Mammary epithelial cell (primary cell): ENCODE results near the gene MOB3B.

ENCODE experiments used
- CTCF ChIP-seq, 2 donors: IDR thresholded peaks in 1 of 2; conservative IDR thresholded peaks in 1 of 2; 2 replicates each; pipeline ENCODE4 v1.5.1; 2011 to 2012; ENCODE audit warnings: inconsistent platforms in 2 of 2, low read length in 2 of 2, mild to moderate bottlenecking in 2 of 2, control low read depth in 1 of 2, low read depth in 1 of 2; ENCODE audit not compliant: insufficient read depth in 1 of 2; ENCODE audit errors: extremely low read depth in 1 of 2
- EZH2 ChIP-seq: IDR thresholded peaks from 2 replicates; pipeline ENCODE4 v1.6.1; 2012; ENCODE audit warnings: low read length, inconsistent platforms, borderline replicate concordance

DNA sequence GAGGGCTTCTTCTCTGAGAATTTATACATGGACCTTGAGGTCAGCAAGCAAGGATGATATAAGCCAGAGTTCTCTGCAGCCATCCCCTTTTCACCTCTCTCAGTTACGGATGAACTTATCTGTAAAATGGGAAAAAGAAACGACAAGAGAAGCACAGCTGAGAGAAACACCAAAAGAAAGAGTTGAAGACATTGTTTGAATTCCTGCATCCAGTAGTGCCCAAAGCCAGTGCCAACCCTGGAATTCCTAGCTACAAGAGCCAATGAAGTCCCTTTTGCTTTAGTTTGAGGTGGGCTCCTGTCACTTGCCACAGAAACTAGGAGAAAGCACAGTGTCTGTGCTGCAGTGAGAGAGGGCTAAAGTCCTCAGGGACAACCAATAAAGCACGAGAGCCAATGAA lies 6.6 kb upstream of the MOB3B start:
- TF ChIP-seq CTCF (conservative IDR thresholded peaks at IDR 0.05 in 1 of 2, IDR thresholded peaks at IDR 0.05 in 1 of 2; ENCODE audit: extremely low read depth in 1 of 2, insufficient read depth in 1 of 2, low read depth in 1 of 2, low read length in 2 of 2) (no peak), EZH2 (no peak)
